22Rv1 (cell line): ENCODE measurements around the gene ADAM30.

Experiments used
- CTCF ChIP-seq: fragments of 450-650 bp; IDR thresholded peaks from 2 replicates; pipeline ENCODE4 v1.5.1; 2017; ENCODE audit warnings: mild to moderate bottlenecking
- ZFX ChIP-seq: fragments of 450-650 bp; IDR thresholded peaks from 2 replicates; pipeline ENCODE4 v1.6.1; 2017; ENCODE audit warnings: antibody characterized with exemption, borderline replicate concordance

GRCh38 chr1:119933397-119933796 is 37.1 kb upstream of the ADAM30 start:
- TF ChIP-seq CTCF (no peak), ZFX (no peak)
